ENCODE results near the gene SBK3.
"Not testable (repeated sequence)": the region's sequence is repeated elsewhere in the genome, so short reads cannot be mapped to it uniquely, and the experiment has no call there.

Gene SBK3, protein sequence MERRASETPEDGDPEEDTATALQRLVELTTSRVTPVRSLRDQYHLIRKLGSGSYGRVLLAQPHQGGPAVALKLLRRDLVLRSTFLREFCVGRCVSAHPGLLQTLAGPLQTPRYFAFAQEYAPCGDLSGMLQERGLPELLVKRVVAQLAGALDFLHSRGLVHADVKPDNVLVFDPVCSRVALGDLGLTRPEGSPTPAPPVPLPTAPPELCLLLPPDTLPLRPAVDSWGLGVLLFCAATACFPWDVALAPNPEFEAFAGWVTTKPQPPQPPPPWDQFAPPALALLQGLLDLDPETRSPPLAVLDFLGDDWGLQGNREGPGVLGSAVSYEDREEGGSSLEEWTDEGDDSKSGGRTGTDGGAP

DNA sequence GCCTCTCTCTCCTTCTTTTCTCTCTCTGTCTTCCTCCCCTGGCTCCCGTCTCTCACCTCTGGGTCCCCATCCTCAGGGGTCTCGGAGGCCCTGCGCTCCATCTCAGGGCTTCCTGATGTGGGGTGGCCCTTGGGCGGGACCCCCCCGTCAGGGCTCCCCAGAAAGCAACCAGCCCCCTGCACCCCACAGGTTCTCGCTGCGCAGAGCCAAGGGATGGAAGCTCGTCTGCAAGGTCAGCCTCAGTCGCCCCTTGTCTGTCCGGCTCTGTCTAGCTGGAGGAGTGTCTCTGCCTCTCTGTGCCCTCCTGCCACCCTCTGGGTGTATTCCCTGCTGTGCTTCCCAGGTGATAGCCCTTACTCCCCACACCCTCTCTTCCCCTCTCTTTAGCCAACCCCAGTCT is at the start of gene SBK3:
Gene SBK3, minus strand, starts transcription at position 101 of the 400 bp plus-strand sequence. Its CDS starts 0 bp downstream, at position 101.
- DNase-seq, result no peak

GRCh38 chr19:55593096-55593772 is 47.9 kb upstream of the SBK3 start:
- no peak for DNase-seq

DNA sequence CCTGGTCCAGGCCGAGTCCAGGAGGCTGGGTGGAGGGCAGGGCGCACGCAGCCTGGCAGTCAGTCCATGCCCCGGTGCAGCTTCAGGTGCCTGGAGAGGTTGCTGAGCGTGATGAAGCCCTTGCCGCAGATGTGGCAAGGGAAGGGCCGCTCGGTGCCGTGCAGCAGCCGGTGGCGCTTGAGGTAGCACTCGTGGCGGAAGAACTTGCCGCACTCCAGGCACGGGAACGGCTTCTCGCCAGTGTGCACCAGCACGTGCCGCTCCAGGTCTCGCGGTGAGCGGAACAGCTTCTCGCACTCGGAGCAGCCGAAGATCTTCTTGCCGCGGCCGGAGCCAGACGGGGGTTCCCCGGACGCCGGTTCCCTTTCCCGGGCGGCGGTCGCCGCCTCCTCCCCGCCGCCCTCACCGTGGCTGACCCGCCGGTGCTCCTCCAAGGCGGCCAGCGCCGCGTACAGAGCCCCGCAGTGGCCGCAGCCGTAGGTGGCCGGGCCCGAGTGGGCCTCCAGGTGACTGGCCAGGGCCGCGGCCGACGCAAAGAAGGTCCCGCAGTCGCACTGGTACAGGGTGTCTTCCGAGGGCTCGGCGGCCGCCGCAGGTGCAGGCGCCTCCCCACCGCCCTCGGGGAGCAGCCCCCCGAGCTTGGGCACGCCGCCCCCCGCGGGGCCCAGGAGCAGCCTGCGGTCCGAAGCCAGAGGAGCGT is 47.2 kb upstream of the SBK3 start:
- DNase-seq, result no peak

- no peak for DNase-seq
Measured at GRCh38 chr19:55591555-55591954, 46.2 kb upstream of the SBK3 start.

GRCh38 chr19:55590617-55591016 is 45.3 kb upstream of the SBK3 start:
- DNase-seq, result no peak

- DNase-seq, result no peak
Measured at GRCh38 chr19:55590109-55590508, 44.8 kb upstream of the SBK3 start.

DNA sequence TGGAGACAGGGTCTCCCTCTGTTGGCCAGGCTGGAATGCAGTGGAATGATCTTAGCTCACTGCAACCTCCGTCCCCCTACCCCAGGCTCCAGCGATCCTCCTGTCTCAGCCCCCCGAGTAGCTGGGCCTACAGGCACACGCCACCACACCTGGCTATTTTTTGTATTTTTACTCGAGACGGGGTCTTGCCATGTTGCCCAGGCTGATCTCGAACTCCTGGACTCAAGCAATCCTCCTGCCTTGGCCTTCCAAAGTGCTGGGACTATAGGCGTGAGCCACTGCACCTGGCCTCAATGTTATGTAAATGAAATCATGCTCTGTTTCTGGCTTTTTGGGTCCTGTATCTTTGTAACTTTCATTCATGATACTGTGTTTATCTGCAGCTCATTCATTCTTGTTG is 43.4 kb upstream of the SBK3 start:
- no peak for DNase-seq

DNA sequence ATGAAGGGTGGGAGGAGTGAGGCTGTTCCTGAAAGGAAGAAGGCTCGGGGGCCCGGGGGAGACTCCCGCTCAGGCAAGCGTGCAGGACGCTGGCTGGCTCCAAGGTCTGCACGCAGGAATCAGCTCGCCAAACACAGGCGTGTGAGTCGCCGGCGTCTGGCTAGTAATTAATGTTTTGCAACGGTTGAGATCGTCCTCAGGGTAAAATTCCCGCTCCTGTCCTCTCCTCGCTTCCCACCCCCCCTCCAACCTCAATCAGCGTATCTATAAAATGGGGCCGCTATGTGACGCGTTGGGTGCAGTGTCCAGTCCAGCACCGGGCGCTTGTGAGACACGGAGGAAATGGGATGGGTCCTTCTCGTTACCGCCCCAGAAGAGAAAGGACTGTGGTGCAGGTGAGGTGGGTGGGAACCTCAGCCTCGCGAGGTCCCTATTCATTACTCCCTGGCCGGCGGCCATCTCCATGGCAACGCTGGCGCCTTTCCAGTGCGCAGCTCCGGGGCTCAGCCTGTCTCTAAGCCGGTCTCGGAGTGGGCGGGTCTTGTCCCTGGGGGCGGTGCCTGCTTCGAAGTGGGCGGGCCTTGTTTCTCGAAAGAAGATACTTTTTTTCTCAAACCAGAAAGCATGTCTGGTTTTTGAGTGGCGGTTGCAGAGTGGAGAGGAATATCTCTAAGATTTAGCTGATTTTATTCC is 41.8 kb upstream of the SBK3 start:
- peak; percentile 99 for DNase-seq

DNA sequence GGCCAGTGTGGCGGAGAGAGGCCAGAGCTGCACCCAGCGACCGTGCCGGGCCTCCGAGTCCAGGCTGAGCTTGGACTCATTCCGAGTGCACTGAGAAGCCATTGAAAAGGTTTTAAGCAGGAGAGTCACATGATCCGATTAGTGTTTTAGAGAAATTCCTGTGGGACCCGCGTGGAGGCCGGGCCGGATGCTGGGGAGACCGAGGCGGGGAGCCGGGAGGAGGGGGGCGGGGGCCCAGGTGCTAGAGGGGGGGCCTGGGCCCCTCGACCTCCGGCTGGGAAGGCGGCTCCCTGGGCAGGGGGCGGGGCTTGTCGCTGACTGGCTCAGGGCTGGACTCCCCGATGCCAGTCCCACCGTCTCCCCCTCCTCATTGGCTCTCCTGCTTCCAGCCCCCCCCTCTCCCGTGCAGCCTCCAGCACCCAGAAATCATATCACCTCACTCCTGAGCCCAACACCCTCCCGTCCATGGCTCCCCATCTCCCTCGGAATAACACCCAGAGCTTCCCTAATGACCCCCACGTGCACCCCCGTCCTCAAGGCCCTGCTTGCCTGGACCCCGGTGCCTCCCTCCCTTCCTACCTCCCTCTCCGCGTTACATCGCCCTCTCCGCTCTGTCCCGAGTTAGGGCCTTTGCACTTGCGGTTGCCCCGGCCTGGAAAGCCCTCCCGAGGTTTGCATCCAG is 40.5 kb upstream of the SBK3 start:
- peak; percentile 90 for DNase-seq

DNA sequence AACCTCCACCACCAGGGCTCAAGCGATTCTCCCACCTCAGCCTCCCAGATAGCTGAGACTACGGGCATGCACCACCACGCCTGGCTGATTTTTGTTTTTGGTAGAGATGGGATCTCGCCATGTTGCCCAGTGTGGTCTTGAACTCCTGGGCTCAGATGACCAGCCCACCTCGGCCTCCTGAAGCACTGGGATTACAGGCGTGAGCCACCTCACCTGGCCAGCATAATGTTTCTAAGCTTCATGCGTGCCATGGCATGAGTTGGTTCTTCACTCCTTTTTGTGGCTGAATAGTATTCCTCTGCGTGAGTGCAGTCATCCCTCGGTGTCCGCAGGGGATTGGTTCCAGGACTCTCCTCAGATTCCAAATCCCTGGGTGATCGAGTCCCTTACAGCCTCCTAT is 39.5 kb upstream of the SBK3 start:
- DNase-seq, result no peak

DNA sequence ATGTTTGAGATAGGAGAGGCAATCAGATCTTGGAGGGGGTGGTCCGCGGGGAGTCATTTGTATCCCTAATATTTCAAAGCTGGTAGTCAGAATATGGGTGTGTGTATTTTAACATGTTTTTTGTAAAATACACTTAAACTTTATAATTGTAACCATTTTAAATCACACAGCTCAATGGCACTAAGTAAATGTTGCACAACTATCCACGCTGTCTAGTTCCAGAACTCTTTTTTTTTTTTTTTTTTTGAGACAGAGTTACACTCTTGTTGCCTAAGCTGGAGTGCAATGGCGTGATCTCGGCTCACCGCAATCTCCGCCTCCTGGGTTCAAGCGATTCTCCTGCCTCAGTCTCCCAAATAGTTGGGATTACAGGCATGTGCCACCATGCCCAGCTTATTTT is 38.6 kb upstream of the SBK3 start:
- not testable (repeated sequence) for DNase-seq

GRCh38 chr19:55582284-55582683 is 36.9 kb upstream of the SBK3 start:
- DNase-seq, result not testable (repeated sequence)

- DNase-seq, result no peak
Measured at GRCh38 chr19:55581823-55582223, 36.5 kb upstream of the SBK3 start.

DNA sequence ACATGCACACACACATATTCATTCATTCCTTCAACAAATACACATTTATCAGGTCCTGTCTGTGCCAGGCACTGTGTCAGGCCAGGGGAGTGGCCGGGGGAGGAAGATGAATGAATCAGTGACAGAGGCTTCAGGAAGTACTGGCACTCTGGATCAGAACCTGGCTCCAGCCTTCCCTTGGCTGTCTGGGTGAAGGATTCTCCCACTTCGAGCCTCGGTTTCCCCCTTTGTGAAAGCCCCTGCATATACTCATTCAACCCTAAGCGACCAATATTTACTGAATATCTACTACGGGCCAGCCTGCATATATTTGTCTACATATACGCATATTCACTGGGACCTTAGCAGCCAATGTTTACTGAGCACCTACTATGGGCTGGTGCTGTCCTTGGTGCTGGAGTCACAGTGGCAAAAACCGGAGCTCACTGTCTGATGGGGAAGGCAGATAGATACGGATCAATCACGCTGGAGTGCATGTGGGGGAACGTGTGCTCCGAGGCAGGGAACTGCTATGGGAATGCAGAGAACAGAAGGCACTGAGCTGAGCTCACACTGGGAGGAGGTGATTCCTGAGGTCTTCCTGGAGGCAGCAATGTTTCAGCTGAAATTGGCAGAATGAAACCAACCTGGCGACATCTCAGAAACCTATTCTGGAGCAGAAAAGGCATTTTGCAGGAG is 35.9 kb upstream of the SBK3 start:
- DNase-seq, result no peak

DNA sequence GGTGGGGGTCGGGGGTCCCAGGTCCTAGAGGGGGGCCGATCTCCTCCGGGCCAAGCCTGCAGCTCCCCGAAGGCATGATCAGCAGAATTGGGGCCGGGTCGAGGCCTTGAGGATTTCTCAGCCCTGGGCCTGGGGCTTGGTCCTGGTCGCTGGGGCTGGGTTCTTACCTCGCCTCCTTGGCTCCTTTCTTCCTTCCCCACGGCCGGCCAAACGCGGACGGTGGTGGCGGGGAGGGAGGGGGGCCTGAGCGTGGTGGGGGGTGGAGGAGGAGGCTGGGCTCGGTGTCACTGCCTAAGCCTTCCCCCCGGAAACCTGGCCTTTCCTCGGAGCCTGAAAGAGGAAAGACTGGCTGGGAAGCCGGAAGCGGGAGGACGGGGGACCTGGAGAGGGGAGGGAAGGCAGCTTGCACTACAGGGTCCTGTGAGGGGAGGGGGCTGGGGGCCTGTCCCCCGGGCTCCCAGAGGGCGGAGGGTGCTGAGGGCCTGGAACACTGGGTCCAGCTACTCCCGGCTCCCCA is 35.3 kb upstream of the SBK3 start, which contains the start of gene ZNF579:
Gene ZNF579, minus strand, starts transcription at position 221 of the 517 bp plus-strand sequence. CDS start 1,209 bp downstream, outside the sequence.
- peak; percentile 91 for DNase-seq

- peak; percentile 68 for DNase-seq
Measured at GRCh38 chr19:55579766-55580621, 34.7 kb upstream of the SBK3 start.

DNA sequence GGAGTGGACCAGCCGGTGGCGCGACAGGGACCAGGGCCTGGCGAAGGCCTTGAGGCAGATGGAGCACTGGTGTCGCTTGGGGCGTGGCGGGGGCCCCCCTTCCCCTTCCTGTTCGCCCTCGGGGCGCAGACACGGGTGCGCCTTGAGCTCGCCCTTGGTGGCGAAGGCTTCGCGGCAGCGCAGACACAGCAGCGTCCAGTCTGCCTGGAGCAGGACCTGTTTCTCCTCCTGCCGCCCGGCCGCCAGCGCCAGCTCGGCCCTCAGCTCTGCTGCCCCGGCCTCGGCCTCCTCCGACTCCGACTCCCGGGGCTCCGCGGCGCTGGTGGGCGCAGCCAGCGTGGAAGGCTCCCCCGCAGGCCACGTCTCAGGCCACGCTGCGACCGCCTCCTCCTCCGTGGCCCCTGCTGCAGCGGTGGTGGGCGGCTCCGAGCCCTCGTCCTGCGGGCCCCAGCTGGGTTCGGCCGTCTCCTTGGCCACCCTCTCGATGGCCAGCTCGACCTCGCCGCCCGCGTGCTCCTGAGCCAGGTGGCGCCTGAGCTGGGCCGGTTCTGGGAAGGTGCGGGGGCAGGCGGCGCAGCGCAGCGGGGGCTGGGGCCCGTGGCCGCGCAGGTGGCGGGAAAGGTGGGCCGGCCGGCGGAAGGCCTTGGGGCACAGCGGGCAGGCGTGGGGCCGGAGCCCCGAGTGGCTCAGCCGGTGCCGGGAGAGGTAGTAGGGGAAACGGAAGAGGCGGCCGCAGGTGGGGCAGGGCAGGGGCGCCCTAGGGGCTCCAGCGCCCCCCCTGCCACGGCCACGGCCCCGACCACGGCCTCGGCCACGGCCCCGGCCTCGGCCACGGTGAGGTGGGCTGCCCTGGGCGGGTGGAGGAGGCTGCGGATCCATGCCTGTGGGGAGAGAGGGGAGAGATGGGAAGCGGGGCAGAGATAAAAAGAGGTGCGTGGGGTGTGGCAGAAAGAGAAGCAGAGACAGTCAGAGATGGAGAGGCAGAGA is 33.7 kb upstream of the SBK3 start:
- DNase-seq, result no peak

GRCh38 chr19:55578031-55578760 is 32.9 kb upstream of the SBK3 start:
- no peak for DNase-seq

GRCh38 chr19:55576746-55577145 is 31.4 kb upstream of the SBK3 start:
- no peak for DNase-seq
